Kidney epithelial cell (primary cell): ENCODE measurements around the gene LORICRIN. TPM values are rescaled to one million over a fixed set of nuclear protein-coding genes. Genes with fewer than 3 reads are reported as not detected.
A peak's percentile ranks its signal among the peaks of the same experiment; 100 is the strongest.

ENCODE experiments used
- DNase-seq: peaks from one replicate; pipeline ENCODE4 v3.0.0-alpha.2; 2010; ENCODE audit warnings: low read depth
- H3K27me3 ChIP-seq: 2 replicates; pipeline ENCODE4 v1.6.0; 2011; ENCODE audit warnings: low read length; ENCODE audit not compliant: control insufficient read depth, insufficient read depth
- H3K36me3 ChIP-seq: 2 replicates; pipeline ENCODE4 v1.5.1; 2011; ENCODE audit warnings: low read length; ENCODE audit not compliant: control insufficient read depth, insufficient read depth
- H3K4me3 ChIP-seq: 2 replicates; pipeline ENCODE4 v1.5.1; 2011; ENCODE audit warnings: low read depth, mild to moderate bottlenecking, control low read depth, low read length
- CTCF ChIP-seq: IDR thresholded peaks from 2 replicates; pipeline ENCODE4 v1.5.1; 2011; ENCODE audit warnings: mild to moderate bottlenecking, moderate library complexity, low read length, control low read depth, inconsistent platforms; ENCODE audit not compliant: insufficient read depth, poor library complexity, severe bottlenecking
- total RNA-seq: library from RNA; depleted of rRNA; stranded (reverse); fragments of >200 nt; gene quantifications from 2 replicates; pipeline ENCODE4 v1.2.3, GENCODE V29; 2015

Gene LORICRIN
- total RNA-seq, 1 donor from 2014 or later: not detected

DNA sequence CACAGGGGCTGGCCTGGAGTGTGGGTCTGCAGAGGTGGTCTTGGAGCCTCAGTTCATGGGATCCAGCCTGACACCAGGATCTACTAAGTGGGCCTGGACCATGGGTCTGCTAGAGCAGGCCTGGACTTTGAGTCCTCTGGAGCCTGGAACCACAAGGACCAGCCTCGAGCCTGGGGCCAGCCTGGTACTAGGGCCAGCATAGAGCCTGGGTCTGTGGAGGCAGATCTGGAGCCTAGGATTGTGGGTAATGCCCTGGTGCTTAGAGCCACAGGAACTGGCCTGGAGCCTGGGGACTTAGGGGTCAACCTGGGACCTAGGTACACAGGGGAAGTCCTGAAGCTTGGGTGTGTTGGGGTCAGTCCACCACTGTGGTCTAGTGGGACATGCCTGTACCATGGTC lies 12.7 kb downstream of the LORICRIN start:
- no peak for DNase-seq
- Histone ChIP-seq H3K4me3 (no peak overlapping the region), H3K27me3 (no peaks in the 10 kb centered on the region), H3K36me3 (no peaks in the 10 kb centered on the region)
- no peak for TF ChIP-seq CTCF

DNA sequence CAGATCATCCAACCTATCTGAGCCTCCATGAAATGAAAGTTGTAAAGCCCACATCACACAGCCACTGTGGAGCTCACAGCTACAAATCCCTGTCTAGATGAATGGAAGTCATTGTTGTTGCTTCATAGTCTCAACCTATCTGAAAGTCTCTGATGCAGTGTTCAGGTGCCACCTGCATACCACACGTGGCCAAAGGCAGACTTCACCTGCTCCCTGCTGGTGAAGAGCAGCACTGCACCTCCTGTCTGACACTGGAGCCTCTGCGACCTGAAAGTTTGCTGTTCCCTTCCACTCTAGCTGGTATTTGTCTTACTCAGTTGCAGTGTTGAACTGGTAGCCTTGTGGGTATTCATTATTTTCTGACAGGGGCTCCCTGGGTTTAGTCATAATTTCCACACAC lies 18.4 kb downstream of the LORICRIN start:
- Histone ChIP-seq H3K27me3 (no peaks in the 10 kb centered on the region), H3K36me3 (no peaks in the 10 kb centered on the region), H3K4me3 (no peak overlapping the region)
- peak; percentile 53 for TF ChIP-seq CTCF
- DNase-seq: no peak

- DNase-seq: no peak
- Histone ChIP-seq H3K4me3 (no peak overlapping the region), H3K36me3 (no peaks in the 10 kb centered on the region), H3K27me3 (no peaks in the 10 kb centered on the region)
- peak; percentile 42 for TF ChIP-seq CTCF
Observed at GRCh38 chr1:153288634-153289275, 29.3 kb downstream of the LORICRIN start.

GRCh38 chr1:153291514-153291913 lies 32.0 kb downstream of the LORICRIN start:
- no peak for DNase-seq
- Histone ChIP-seq H3K36me3 (no peaks in the 10 kb centered on the region), H3K27me3 (no peaks in the 10 kb centered on the region), H3K4me3 (no peak overlapping the region)
- TF ChIP-seq CTCF: no peak

GRCh38 chr1:153292185-153292584 lies 32.7 kb downstream of the LORICRIN start:
- TF ChIP-seq CTCF: no peak
- no peak overlapping the region for H3K4me3 ChIP-seq
- no peaks in the 10 kb centered on the region for H3K27me3 ChIP-seq
- DNase-seq: no peak
- no peaks in the 10 kb centered on the region for H3K36me3 ChIP-seq

DNA sequence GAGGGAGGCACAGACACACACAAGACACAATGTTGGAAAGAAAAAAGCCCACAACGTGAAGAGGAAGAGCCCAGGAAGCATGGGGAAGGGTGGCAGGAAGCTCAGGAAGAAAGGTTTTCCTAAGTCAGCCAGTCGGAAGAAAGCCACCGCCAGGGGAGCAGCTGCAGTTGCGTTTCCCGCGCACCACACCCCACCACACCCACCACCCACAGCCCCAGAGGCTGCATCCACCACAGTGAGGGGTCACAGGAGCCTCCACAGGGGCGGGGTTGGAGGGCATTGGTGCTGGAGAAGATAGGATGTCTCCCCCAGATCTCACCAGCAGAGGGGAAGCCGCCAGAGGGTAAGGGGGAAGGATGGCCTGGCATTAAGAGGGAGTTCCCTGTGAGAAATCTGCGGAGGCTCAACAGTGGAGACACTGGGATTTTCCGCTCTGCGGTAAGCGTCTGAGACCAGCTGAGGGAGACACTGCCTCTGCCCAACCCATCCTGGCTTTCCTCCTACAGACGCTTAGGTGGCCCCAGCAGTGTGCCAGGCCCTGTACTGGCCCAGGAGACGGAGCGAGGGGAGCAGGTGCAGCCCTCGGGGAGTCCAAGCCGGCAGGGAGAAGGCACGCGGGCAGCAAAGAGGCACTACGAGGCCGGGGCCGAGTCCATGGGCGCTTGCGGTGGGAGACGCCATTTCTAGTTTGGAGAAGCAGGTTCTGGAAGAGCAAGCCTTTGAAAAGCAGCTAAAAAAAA lies 33.4 kb downstream of the LORICRIN start:
- no peak for DNase-seq
- no peaks in the 10 kb centered on the region for H3K36me3 ChIP-seq
- H3K27me3 ChIP-seq: no peaks in the 10 kb centered on the region
- no peak overlapping the region for H3K4me3 ChIP-seq
- TF ChIP-seq CTCF: no peak
